Fibroblast of lung (primary cell): ENCODE results near the gene SLC23A3. TPM values are rescaled to one million over a fixed set of nuclear protein-coding genes. Genes with fewer than 3 reads are reported as not detected.

ENCODE experiments used
- DNase-seq, 2 donors: peaks; one replicate each; pipeline versions ENCODE4 v3.0.0 to v3.0.0-alpha.2; 2010; ENCODE audit warnings: low read depth in 2 of 2
- H2AFZ ChIP-seq: 2 replicates; pipeline ENCODE4 v1.5.1; 2012; ENCODE audit warnings: low read length, control low read depth, inconsistent platforms
- H3K27ac ChIP-seq: 2 replicates; pipeline ENCODE4 v1.5.1; 2011; ENCODE audit warnings: low read length, control low read depth; ENCODE audit not compliant: insufficient read depth
- H3K27me3 ChIP-seq: 2 replicates; pipeline ENCODE4 v1.5.1; 2011; ENCODE audit warnings: mild to moderate bottlenecking, low read length; ENCODE audit not compliant: control insufficient read depth, insufficient read depth
- H3K36me3 ChIP-seq: 2 replicates; pipeline ENCODE4 v1.5.1; 2011; ENCODE audit warnings: low read length; ENCODE audit not compliant: control insufficient read depth, insufficient read depth
- H3K4me1 ChIP-seq: 2 replicates; pipeline ENCODE4 v1.5.1; 2011; ENCODE audit warnings: low read length; ENCODE audit not compliant: control insufficient read depth, insufficient read depth; ENCODE audit errors: extremely low read depth
- H3K4me2 ChIP-seq: 2 replicates; pipeline ENCODE4 v1.5.1; 2011; ENCODE audit warnings: low read length, control low read depth; ENCODE audit not compliant: insufficient read depth; ENCODE audit errors: extremely low read depth
- H3K4me3 ChIP-seq, 4 experiments: fragments of 200-600 bp in 1 of 4; sonication (generic) in 1 of 4; replicated peaks in 1 of 4; 2 replicates each; pipeline ENCODE4 v1.5.1; 2011 to 2016; ENCODE audit warnings: low read length in 4 of 4, low read depth in 3 of 4, mild to moderate bottlenecking in 3 of 4, control low read depth in 2 of 4, inconsistent platforms in 1 of 4, mixed read lengths in 1 of 4; ENCODE audit not compliant: insufficient read depth in 1 of 4; ENCODE audit errors: control extremely low read depth in 1 of 4
- H3K79me2 ChIP-seq: 2 replicates; pipeline ENCODE4 v1.5.1; 2012; ENCODE audit warnings: mild to moderate bottlenecking, low read length, inconsistent platforms; ENCODE audit not compliant: control insufficient read depth, insufficient read depth
- H3K9ac ChIP-seq: 2 replicates; pipeline ENCODE4 v1.5.1; 2011; ENCODE audit warnings: mild to moderate bottlenecking, low read length, control low read depth; ENCODE audit not compliant: insufficient read depth
- H3K9me3 ChIP-seq: 2 replicates; pipeline ENCODE4 v1.5.1; 2012; ENCODE audit warnings: low read depth, low read length; ENCODE audit not compliant: control insufficient read depth, insufficient read depth
- H4K20me1 ChIP-seq: 2 replicates; pipeline ENCODE4 v1.5.1; 2011; ENCODE audit warnings: low read length; ENCODE audit not compliant: control insufficient read depth, insufficient read depth; ENCODE audit errors: extremely low read depth
- EZH2 ChIP-seq: IDR thresholded peaks from 2 replicates; pipeline ENCODE4 v1.5.1; 2012; ENCODE audit warnings: low read length, control low read depth, mild to moderate bottlenecking; ENCODE audit errors: missing control alignments
- polyA plus RNA-seq, 2 donors: library from polyadenylated mRNA; depleted of rRNA in 1 of 2; stranded (reverse) in 1 of 2; unstranded in 1 of 2; fragments of >200 nt; gene quantifications; 2 replicates each; pipeline ENCODE4 v1.2.1, GENCODE V29; 2011 to 2012; ENCODE audit warnings: missing spikeins in 1 of 2
- total RNA-seq: library from RNA; depleted of rRNA; stranded (reverse); fragments of >200 nt; gene quantifications from 2 replicates; pipeline ENCODE4 v1.2.1, GENCODE V29; 2014
- TF ChIP-seq, protein P1 (sequence below), 2 donors: IDR thresholded peaks in 1 of 2; conservative IDR thresholded peaks in 1 of 2; 1 replicate in 1 of 2; 2 replicates in 1 of 2; pipeline ENCODE4 v1.5.1; 2011 to 2012; ENCODE audit warnings: low read length in 2 of 2, control low read depth in 1 of 2, inconsistent platforms in 1 of 2, low read depth in 1 of 2, mild to moderate bottlenecking in 1 of 2

Gene SLC23A3
- total and polyA plus RNA-seq, 2 donors (not counting 1 experiment from before 2014, with no cell fraction given), result 0.52 to 2.5 TPM

DNA sequence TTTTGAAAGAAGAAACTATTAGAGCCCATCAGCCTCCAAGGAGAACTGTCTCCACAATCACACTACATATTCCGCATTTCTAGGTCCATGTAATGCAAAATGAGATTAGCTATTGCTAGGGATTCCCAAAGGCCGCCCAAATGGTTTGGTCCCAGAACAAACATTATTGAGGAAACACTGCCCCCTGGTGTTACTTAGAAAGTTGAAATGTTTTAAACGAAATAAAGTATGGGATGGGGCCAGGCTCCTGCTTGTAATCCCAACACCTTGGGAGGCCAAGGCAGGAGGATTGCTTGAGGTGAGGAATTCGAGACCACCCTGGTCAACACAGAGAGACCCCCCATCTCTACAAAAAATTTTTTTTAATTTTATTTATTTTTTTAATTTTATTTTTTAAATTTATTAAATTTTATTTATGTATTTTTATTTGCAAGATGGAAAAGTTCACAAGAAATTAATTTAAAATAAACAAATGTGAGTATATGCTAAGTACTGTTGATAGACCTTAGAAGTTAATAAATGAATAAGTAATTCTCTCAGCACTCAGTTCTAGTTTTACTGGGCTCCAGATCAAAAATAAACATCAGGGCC, 14.7 kb downstream of the SLC23A3 start:
- Histone ChIP-seq H3K79me2 (no peaks in the 10 kb centered on the region), H3K36me3 (no peaks in the 10 kb centered on the region), H3K9me3 (no peaks in the 10 kb centered on the region), H3K4me3 (no peak overlapping the region), H3K27ac (no peak overlapping the region), H2AFZ (no peak overlapping the region), H4K20me1 (no peaks in the 10 kb centered on the region), H3K27me3 (no peaks in the 10 kb centered on the region), H3K4me1 (no peaks in the 10 kb centered on the region), H3K9ac (no peak overlapping the region), H3K4me2 (no peak overlapping the region)
- peak; percentile 46 to 80 for DNase-seq
- no peak for TF ChIP-seq EZH2
- TF ChIP-seq, protein P1, sequence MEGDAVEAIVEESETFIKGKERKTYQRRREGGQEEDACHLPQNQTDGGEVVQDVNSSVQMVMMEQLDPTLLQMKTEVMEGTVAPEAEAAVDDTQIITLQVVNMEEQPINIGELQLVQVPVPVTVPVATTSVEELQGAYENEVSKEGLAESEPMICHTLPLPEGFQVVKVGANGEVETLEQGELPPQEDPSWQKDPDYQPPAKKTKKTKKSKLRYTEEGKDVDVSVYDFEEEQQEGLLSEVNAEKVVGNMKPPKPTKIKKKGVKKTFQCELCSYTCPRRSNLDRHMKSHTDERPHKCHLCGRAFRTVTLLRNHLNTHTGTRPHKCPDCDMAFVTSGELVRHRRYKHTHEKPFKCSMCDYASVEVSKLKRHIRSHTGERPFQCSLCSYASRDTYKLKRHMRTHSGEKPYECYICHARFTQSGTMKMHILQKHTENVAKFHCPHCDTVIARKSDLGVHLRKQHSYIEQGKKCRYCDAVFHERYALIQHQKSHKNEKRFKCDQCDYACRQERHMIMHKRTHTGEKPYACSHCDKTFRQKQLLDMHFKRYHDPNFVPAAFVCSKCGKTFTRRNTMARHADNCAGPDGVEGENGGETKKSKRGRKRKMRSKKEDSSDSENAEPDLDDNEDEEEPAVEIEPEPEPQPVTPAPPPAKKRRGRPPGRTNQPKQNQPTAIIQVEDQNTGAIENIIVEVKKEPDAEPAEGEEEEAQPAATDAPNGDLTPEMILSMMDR (conservative IDR thresholded peaks at IDR 0.05 in 1 of 2, IDR thresholded peaks at IDR 0.05 in 1 of 2; ENCODE audit: low read depth in 1 of 2, low read length in 2 of 2), result peak; percentile 40 to 47

DNA sequence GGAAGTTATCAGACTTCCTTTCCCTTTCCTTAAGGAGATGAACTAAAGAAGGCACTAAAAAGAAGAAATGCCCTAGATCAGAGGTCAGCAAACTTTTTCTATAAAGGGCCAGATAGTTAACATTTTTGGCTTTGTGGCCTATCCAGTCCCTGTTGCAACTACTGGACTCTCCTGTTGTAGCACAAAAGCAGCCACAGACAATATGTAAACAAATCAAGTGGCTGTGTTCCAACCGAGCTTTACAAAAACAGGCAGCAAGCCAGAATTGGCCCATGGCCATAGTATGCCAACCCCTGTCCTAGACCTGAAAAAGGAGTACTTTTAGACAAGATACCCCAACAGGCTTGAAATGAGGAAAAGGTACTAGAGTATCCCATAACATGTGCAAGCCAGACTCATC, 20.2 kb downstream of the SLC23A3 start:
- Histone ChIP-seq H3K27me3 (no peaks in the 10 kb centered on the region), H3K4me2 (no peak overlapping the region), H3K36me3 (no peaks in the 10 kb centered on the region), H3K9me3 (no peaks in the 10 kb centered on the region), H2AFZ (no peak overlapping the region), H3K4me3 (no peak overlapping the region), H3K4me1 (no peaks in the 10 kb centered on the region), H3K27ac (no peak overlapping the region), H4K20me1 (no peaks in the 10 kb centered on the region), H3K9ac (no peak overlapping the region), H3K79me2 (no peaks in the 10 kb centered on the region)
- TF ChIP-seq EZH2, result no peak
- TF ChIP-seq, protein P1 (conservative IDR thresholded peaks at IDR 0.05 in 1 of 2, IDR thresholded peaks at IDR 0.05 in 1 of 2; ENCODE audit: low read depth in 1 of 2, low read length in 2 of 2), result no peak
- DNase-seq, result peak in 1 of 2 donors; percentile 44

DNA sequence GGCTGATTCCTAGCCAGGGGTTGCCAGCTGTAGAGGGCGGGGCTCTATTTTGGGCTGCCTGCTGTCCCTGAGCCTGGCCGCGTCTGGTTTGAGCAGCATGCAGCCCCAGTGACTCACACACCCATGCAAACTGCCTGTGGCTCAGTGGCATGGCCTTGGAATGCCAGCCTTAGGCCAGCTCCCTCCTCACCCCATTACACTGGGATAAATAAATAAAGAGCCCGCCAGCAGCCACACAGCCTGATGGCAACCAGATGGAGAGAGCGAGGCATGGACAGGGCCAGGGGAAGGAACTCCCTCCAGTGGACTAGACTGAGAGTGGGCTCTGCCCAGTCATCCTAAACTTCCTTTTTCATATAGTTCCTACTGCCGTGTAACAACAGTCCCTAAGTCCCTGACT, 27.5 kb downstream of the SLC23A3 start:
- H3K9me3 ChIP-seq, result no peaks in the 10 kb centered on the region
- no peaks in the 10 kb centered on the region for H3K36me3 ChIP-seq
- H4K20me1 ChIP-seq, result no peaks in the 10 kb centered on the region
- no peak overlapping the region for H3K27ac ChIP-seq
- H3K79me2 ChIP-seq, result no peaks in the 10 kb centered on the region
- no peak overlapping the region for H3K4me3 ChIP-seq
- H3K4me2 ChIP-seq, result peak overlapping the region; percentile 25
- peaks cover 4% of the 10 kb centered on the region for H3K4me1 ChIP-seq
- TF ChIP-seq, protein P1 (conservative IDR thresholded peaks at IDR 0.05 in 1 of 2, IDR thresholded peaks at IDR 0.05 in 1 of 2; ENCODE audit: low read depth in 1 of 2, low read length in 2 of 2), result peak; percentile 42 to 66
- no peak for TF ChIP-seq EZH2
- no peaks in the 10 kb centered on the region for H3K27me3 ChIP-seq
- H2AFZ ChIP-seq, result no peak overlapping the region
- DNase-seq, result peak; percentile 82 to 92
- no peak overlapping the region for H3K9ac ChIP-seq
